ENCODE results near the gene ANTKMT.
"Not testable (repeated sequence)": the region's sequence is repeated elsewhere in the genome, so short reads cannot be mapped to it uniquely, and the experiment has no call there.

ANTKMT gene

DNA sequence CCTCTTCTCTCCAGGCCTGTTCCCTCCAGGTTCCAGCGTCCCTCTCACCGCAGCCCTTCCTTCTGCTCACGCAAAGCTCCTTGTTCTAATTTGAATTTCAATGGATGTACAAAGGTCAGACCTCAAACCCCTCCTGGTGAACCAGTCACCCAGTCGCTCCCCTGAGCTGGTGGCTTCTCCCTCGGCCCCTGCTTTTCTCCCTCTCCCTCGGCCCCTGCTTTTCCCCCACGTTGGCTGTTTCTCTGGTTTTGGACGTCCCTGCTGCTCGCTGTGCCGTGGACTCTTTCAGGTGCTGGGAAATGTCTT lies 31.0 kb downstream of the ANTKMT start:
- Histone ChIP-seq H3K27me3 (ENCODE audit: insufficient read depth, low read length, poor library complexity, severe bottlenecking) (no peaks in the 10 kb centered on the region), H3K9me3 (ENCODE audit: insufficient read depth, low read depth, low read length) (no peaks in the 10 kb centered on the region), H4K20me1 (ENCODE audit: insufficient read depth, low read length, poor library complexity, severe bottlenecking) (no peaks in the 10 kb centered on the region), H2AFZ (ENCODE audit: low read length) (no peak overlapping the region), H3K36me3 (ENCODE audit: insufficient read depth, low read length) (no peaks in the 10 kb centered on the region), H3F3A (ENCODE audit: low read depth) (no peaks in the 10 kb centered on the region), H3K4me3 (ENCODE audit: low read length, poor library complexity, severe bottlenecking) (no peak overlapping the region), H3K9ac (ENCODE audit: low read depth, low read length, poor library complexity, severe bottlenecking) (no peak overlapping the region), H3K4me1 (ENCODE audit: insufficient read depth, low read length, poor library complexity, severe bottlenecking) (no peaks in the 10 kb centered on the region), H3K9me2 (replicated peaks; ENCODE audit: low read depth, low read length) (no peaks in the 10 kb centered on the region), H3K79me2 (ENCODE audit: insufficient read depth, low read length) (no peaks in the 10 kb centered on the region), H3K4me2 (ENCODE audit: low read depth, low read length, poor library complexity, severe bottlenecking) (no peak overlapping the region)
- TF ChIP-seq, protein P1, sequence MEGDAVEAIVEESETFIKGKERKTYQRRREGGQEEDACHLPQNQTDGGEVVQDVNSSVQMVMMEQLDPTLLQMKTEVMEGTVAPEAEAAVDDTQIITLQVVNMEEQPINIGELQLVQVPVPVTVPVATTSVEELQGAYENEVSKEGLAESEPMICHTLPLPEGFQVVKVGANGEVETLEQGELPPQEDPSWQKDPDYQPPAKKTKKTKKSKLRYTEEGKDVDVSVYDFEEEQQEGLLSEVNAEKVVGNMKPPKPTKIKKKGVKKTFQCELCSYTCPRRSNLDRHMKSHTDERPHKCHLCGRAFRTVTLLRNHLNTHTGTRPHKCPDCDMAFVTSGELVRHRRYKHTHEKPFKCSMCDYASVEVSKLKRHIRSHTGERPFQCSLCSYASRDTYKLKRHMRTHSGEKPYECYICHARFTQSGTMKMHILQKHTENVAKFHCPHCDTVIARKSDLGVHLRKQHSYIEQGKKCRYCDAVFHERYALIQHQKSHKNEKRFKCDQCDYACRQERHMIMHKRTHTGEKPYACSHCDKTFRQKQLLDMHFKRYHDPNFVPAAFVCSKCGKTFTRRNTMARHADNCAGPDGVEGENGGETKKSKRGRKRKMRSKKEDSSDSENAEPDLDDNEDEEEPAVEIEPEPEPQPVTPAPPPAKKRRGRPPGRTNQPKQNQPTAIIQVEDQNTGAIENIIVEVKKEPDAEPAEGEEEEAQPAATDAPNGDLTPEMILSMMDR (conservative IDR thresholded peaks at IDR 0.05; ENCODE audit: low read length), result no peak
- TF ChIP-seq EZH2phosphoT487 (IDR thresholded peaks at IDR 0.05; ENCODE audit: borderline replicate concordance), result no peak

DNA sequence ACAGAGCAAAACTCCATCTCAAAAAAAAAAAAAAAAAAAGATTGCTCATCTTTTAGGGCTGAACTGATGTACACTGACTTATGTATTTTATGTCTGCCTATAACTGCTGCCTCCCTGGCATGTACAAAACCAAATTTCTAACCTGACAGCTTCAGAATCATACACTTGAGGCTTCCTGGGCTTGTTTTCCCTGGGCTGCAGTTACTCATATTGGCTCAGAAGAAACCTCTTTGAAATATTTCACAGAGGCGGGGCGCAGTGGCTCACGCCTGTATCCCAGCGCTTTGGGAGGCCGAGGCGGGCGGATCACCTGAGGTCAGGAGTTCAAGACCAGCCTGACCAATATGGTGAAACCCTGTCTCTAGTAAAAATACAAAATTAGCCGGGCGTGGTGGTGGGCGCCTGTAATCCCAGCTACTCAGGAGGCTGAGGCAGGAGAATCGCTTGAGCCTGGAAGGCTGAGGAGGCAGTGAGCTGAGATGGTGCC lies 33.2 kb downstream of the ANTKMT start:
- H3K4me2 ChIP-seq (ENCODE audit: low read depth, low read length, poor library complexity, severe bottlenecking); H3K27me3 ChIP-seq (ENCODE audit: insufficient read depth, low read length, poor library complexity, severe bottlenecking); H3K4me1 ChIP-seq (ENCODE audit: insufficient read depth, low read length, poor library complexity, severe bottlenecking); H4K20me1 ChIP-seq (ENCODE audit: insufficient read depth, low read length, poor library complexity, severe bottlenecking); H3K9ac ChIP-seq (ENCODE audit: low read depth, low read length, poor library complexity, severe bottlenecking); H3K9me2 ChIP-seq (replicated peaks; ENCODE audit: low read depth, low read length); H3K4me3 ChIP-seq (ENCODE audit: low read length, poor library complexity, severe bottlenecking); H2AFZ ChIP-seq (ENCODE audit: low read length); H3F3A ChIP-seq (ENCODE audit: low read depth); H3K79me2 ChIP-seq (ENCODE audit: insufficient read depth, low read length); H3K9me3 ChIP-seq (ENCODE audit: insufficient read depth, low read depth, low read length); H3K36me3 ChIP-seq (ENCODE audit: insufficient read depth, low read length): not testable (repeated sequence)

DNA sequence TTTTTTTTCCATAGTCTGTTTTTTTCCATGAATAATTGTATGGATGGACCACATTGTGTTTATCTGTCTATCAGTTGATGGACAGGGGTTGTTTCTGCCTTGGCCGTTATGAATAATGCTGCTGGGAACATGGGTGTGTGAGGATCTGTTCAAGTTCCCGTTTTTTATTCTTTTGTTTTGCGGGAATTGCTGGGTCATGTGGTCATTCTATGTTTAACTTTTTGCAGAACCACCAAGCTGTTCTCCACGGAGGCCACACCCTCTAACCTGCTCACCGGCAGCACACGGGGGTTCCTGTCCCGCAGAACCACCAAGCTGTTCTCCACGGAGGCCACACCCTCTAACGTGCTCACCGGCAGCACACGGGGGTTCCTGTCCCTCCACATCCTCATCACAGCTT lies 33.7 kb downstream of the ANTKMT start:
- H3K4me1 ChIP-seq (ENCODE audit: insufficient read depth, low read length, poor library complexity, severe bottlenecking), result no peaks in the 10 kb centered on the region
- H2AFZ ChIP-seq (ENCODE audit: low read length), result no peak overlapping the region
- H3K9me2 ChIP-seq (replicated peaks; ENCODE audit: low read depth, low read length), result no peaks in the 10 kb centered on the region
- no peaks in the 10 kb centered on the region for H3K27me3 ChIP-seq (ENCODE audit: insufficient read depth, low read length, poor library complexity, severe bottlenecking)
- H3K4me2 ChIP-seq (ENCODE audit: low read depth, low read length, poor library complexity, severe bottlenecking), result no peak overlapping the region
- no peaks in the 10 kb centered on the region for H4K20me1 ChIP-seq (ENCODE audit: insufficient read depth, low read length, poor library complexity, severe bottlenecking)
- no peak overlapping the region for H3K9ac ChIP-seq (ENCODE audit: low read depth, low read length, poor library complexity, severe bottlenecking)
- H3F3A ChIP-seq (ENCODE audit: low read depth), result no peaks in the 10 kb centered on the region
- no peak overlapping the region for H3K4me3 ChIP-seq (ENCODE audit: low read length, poor library complexity, severe bottlenecking)
- H3K36me3 ChIP-seq (ENCODE audit: insufficient read depth, low read length), result no peaks in the 10 kb centered on the region
- H3K79me2 ChIP-seq (ENCODE audit: insufficient read depth, low read length), result no peaks in the 10 kb centered on the region
- no peaks in the 10 kb centered on the region for H3K9me3 ChIP-seq (ENCODE audit: insufficient read depth, low read depth, low read length)
- TF ChIP-seq EZH2phosphoT487 (IDR thresholded peaks at IDR 0.05; ENCODE audit: borderline replicate concordance), result no peak

DNA sequence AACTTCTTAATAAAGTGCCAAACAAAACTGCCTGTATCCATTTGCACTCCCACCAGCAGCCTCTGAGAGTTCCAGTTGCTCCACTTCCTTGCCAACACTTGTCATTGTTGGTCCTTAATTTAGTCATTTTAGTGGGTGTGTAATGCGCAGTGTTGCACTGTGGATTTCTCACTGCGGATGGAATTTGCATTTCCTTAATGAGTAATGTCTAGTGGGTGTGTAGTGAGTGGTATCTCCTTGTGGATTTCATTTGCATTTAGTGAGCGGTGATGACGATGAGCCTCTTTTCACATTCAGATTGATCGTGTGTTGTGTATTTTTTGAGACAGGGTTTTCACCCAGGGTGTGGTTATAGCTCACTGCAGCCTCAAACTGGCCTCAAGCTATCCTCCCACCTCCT lies 35.5 kb downstream of the ANTKMT start:
- no peaks in the 10 kb centered on the region for H3K4me1 ChIP-seq (ENCODE audit: insufficient read depth, low read length, poor library complexity, severe bottlenecking)
- no peaks in the 10 kb centered on the region for H3K36me3 ChIP-seq (ENCODE audit: insufficient read depth, low read length)
- H3K4me3 ChIP-seq (ENCODE audit: low read length, poor library complexity, severe bottlenecking), result no peak overlapping the region
- H3K4me2 ChIP-seq (ENCODE audit: low read depth, low read length, poor library complexity, severe bottlenecking), result no peak overlapping the region
- no peak overlapping the region for H2AFZ ChIP-seq (ENCODE audit: low read length)
- no peaks in the 10 kb centered on the region for H3F3A ChIP-seq (ENCODE audit: low read depth)
- H3K9me3 ChIP-seq (ENCODE audit: insufficient read depth, low read depth, low read length), result no peaks in the 10 kb centered on the region
- H3K9ac ChIP-seq (ENCODE audit: low read depth, low read length, poor library complexity, severe bottlenecking), result no peak overlapping the region
- no peak for TF ChIP-seq EZH2phosphoT487 (IDR thresholded peaks at IDR 0.05; ENCODE audit: borderline replicate concordance)
- TF ChIP-seq, protein P1 (conservative IDR thresholded peaks at IDR 0.05; ENCODE audit: low read length), result no peak
- H3K9me2 ChIP-seq (replicated peaks; ENCODE audit: low read depth, low read length), result no peaks in the 10 kb centered on the region
- no peaks in the 10 kb centered on the region for H3K79me2 ChIP-seq (ENCODE audit: insufficient read depth, low read length)
- no peaks in the 10 kb centered on the region for H3K27me3 ChIP-seq (ENCODE audit: insufficient read depth, low read length, poor library complexity, severe bottlenecking)
- no peaks in the 10 kb centered on the region for H4K20me1 ChIP-seq (ENCODE audit: insufficient read depth, low read length, poor library complexity, severe bottlenecking)
